Measurements from ENCODE around the gene CHMP5. TPM values are rescaled to one million over a fixed set of nuclear protein-coding genes. Genes with fewer than 3 reads are reported as not detected.
A peak's percentile ranks its signal among the peaks of the same experiment; 100 is the strongest.

The CHMP5 gene
- polyA plus RNA-seq, 2 of the 4 experiments (the other 2 are of a cell fraction) = 108 to 187 TPM

GRCh38 chr9:33246269-33246860, 18.5 kb upstream of the CHMP5 start:
- Histone ChIP-seq H3K4me1 (peaks cover 20% of the 10 kb centered on the region; the same call in 2 of the 3 replicates), H3K4me2 (no peak overlapping the region), H3K9me3 (no peaks in the 10 kb centered on the region), H3K4me3 (no peak overlapping the region), H3K27ac (no peak overlapping the region)
- CTCF ChIA-PET = interaction anchor here (1.0 to 1.8 kb wide), 4 partner anchors 11 to 20 kb away, joined by 3 to 9 read pairs (median 4); no protein-coding TSS in a partner anchor
- TF ChIP-seq ZC3H11A (IDR thresholded peaks at IDR 0.05) (no peak), HOXB13 (CRISPR knock-in tag; IDR thresholded peaks at IDR 0.05; ENCODE audit: low read depth) (no peak), CBX8 (IDR thresholded peaks at IDR 0.05) (no peak)
- TF ChIP-seq, protein P1, sequence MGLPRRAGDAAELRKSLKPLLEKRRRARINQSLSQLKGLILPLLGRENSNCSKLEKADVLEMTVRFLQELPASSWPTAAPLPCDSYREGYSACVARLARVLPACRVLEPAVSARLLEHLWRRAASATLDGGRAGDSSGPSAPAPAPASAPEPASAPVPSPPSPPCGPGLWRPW (IDR thresholded peaks at IDR 0.05) = no peak
- whole genome bisulfite sequencing (ENCODE audit: missing lambda C conversion rate) = 93% methylated on average over 9 of the region's 9 CpGs
- POLR2A ChIA-PET = interaction anchor here (0.6 to 1.5 kb wide), 2 partner anchors 12 to 13 kb away, joined by 3 to 5 read pairs; no protein-coding TSS in a partner anchor
- DNase-seq (ENCODE audit: low read depth in 1 of 2, low spot score in 1 of 2) = no peak
- no peak; a peak in 1 of 6 replicates for ATAC-seq
- no peak for FAIRE-seq

DNA sequence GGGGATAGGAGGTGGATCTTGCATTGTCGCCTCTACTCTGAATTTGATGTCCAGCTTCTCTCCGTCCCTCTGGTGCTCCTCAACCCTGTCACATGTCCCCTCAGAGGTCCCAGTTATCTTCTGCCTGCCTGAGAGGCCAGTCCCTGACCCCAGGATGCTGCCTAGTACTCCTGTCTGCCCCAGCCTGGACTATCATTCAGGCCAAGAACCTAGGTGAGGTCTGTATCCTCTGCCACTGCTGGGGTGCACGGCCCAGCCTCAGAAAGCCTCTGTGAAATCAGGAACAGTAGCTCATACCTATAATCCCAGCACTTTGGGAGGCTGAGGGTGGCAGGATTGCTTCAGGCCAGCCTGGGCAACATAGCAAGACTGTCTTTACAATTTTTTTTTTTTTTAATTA, 16.2 kb upstream of the CHMP5 start:
- DNase-seq (ENCODE audit: low read depth in 1 of 2, low spot score in 1 of 2) = no peak
- H3K9me3 ChIP-seq = no peaks in the 10 kb centered on the region
- peak overlapping the region in 1 of 2 experiments; percentile 17; a peak in 1 of 6 replicates for H3K27ac ChIP-seq
- no peak overlapping the region for H3K4me3 ChIP-seq
- WGBS (ENCODE audit: missing lambda C conversion rate) = 95% methylated on average over 3 of the region's 3 CpGs
- FAIRE-seq = no peak
- ChIA-PET POLR2A (interaction anchor here (0.7 to 0.8 kb wide), 2 partner anchors 42 to 864 kb away, joined by 3 read pairs; partner anchors contain the start of gene NFX1), CTCF (interaction anchor here (0.6 to 3.1 kb wide), 10 partner anchors 10 to 269 kb away, joined by 3 to 16 read pairs (median 4); partner anchors contain the start of genes BAG1 and CHMP5)
- H3K4me2 ChIP-seq = no peak overlapping the region
- H3K4me1 ChIP-seq = peaks cover 20% of the 10 kb centered on the region; the same call in 2 of the 3 replicates
- TF ChIP-seq CEBPB (IDR thresholded peaks at IDR 0.05) = no peak
- peak in 1 of 2 experiments; percentile 9; a peak in 3 of 6 replicates for ATAC-seq

GRCh38 chr9:33249087-33249658, 15.7 kb upstream of the CHMP5 start:
- TF ChIP-seq GATA3 (IDR thresholded peaks at IDR 0.05; ENCODE audit: borderline replicate concordance) (no peak), RARB (CRISPR knock-in tag; IDR thresholded peaks at IDR 0.05) (no peak), TFCP2L1 (CRISPR knock-in tag; IDR thresholded peaks at IDR 0.05) (no peak), HOXB5 (CRISPR knock-in tag; IDR thresholded peaks at IDR 0.05) (no peak), SREBF2 (IDR thresholded peaks at IDR 0.05) (no peak), CBX8 (IDR thresholded peaks at IDR 0.05) (no peak), MAFK (IDR thresholded peaks at IDR 0.05; ENCODE audit: partially characterized antibody) (no peak), ZNF302 (CRISPR knock-in tag; IDR thresholded peaks at IDR 0.05) (no peak), FOSB (CRISPR knock-in tag; IDR thresholded peaks at IDR 0.05) (no peak), CHD4 (IDR thresholded peaks at IDR 0.05; ENCODE audit: borderline replicate concordance) (no peak), RCOR1 (IDR thresholded peaks at IDR 0.05; ENCODE audit: low read depth, low read length) (no peak), RAD21 (conservative IDR thresholded peaks at IDR 0.05 in 1 of 2, IDR thresholded peaks at IDR 0.05 in 1 of 2) (no peak)
- TF ChIP-seq, protein P2, sequence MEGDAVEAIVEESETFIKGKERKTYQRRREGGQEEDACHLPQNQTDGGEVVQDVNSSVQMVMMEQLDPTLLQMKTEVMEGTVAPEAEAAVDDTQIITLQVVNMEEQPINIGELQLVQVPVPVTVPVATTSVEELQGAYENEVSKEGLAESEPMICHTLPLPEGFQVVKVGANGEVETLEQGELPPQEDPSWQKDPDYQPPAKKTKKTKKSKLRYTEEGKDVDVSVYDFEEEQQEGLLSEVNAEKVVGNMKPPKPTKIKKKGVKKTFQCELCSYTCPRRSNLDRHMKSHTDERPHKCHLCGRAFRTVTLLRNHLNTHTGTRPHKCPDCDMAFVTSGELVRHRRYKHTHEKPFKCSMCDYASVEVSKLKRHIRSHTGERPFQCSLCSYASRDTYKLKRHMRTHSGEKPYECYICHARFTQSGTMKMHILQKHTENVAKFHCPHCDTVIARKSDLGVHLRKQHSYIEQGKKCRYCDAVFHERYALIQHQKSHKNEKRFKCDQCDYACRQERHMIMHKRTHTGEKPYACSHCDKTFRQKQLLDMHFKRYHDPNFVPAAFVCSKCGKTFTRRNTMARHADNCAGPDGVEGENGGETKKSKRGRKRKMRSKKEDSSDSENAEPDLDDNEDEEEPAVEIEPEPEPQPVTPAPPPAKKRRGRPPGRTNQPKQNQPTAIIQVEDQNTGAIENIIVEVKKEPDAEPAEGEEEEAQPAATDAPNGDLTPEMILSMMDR (IDR thresholded peaks at IDR 0.05) = no peak
- TF ChIP-seq, protein P3, sequence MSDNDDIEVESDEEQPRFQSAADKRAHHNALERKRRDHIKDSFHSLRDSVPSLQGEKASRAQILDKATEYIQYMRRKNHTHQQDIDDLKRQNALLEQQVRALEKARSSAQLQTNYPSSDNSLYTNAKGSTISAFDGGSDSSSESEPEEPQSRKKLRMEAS (IDR thresholded peaks at IDR 0.05) = no peak
- TF ChIP-seq, protein P4, sequence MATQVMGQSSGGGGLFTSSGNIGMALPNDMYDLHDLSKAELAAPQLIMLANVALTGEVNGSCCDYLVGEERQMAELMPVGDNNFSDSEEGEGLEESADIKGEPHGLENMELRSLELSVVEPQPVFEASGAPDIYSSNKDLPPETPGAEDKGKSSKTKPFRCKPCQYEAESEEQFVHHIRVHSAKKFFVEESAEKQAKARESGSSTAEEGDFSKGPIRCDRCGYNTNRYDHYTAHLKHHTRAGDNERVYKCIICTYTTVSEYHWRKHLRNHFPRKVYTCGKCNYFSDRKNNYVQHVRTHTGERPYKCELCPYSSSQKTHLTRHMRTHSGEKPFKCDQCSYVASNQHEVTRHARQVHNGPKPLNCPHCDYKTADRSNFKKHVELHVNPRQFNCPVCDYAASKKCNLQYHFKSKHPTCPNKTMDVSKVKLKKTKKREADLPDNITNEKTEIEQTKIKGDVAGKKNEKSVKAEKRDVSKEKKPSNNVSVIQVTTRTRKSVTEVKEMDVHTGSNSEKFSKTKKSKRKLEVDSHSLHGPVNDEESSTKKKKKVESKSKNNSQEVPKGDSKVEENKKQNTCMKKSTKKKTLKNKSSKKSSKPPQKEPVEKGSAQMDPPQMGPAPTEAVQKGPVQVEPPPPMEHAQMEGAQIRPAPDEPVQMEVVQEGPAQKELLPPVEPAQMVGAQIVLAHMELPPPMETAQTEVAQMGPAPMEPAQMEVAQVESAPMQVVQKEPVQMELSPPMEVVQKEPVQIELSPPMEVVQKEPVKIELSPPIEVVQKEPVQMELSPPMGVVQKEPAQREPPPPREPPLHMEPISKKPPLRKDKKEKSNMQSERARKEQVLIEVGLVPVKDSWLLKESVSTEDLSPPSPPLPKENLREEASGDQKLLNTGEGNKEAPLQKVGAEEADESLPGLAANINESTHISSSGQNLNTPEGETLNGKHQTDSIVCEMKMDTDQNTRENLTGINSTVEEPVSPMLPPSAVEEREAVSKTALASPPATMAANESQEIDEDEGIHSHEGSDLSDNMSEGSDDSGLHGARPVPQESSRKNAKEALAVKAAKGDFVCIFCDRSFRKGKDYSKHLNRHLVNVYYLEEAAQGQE (IDR thresholded peaks at IDR 0.05) = no peak
- no peak for DNase-seq (ENCODE audit: low read depth in 1 of 2, low spot score in 1 of 2)
- peak overlapping the region in 1 of 2 experiments; percentile 26; a peak in 3 of 6 replicates for H3K27ac ChIP-seq
- ChIA-PET CTCF (interaction anchor here (0.9 to 3.1 kb wide), 7 partner anchors 9 to 268 kb away, joined by 3 to 16 read pairs (median 5); partner anchors contain the start of genes BAG1, CHMP5 and SPINK4), POLR2A (interaction anchor here (0.7 to 0.8 kb wide), 2 partner anchors 41 to 865 kb away, joined by 3 read pairs; partner anchors contain the start of gene NFX1)
- 82% methylated on average over 6 of the region's 6 CpGs for WGBS (ENCODE audit: missing lambda C conversion rate)
- no peak for FAIRE-seq
- peaks cover 20% of the 10 kb centered on the region; the same call in 2 of the 3 replicates for H3K4me1 ChIP-seq
- no peak overlapping the region for H3K4me2 ChIP-seq
- H3K4me3 ChIP-seq = no peak overlapping the region
- peak; percentile 32 to 39; a peak in 3 of 6 replicates for ATAC-seq
- H3K9me3 ChIP-seq = no peaks in the 10 kb centered on the region
